AG09309 (cell line): ENCODE data around the gene VPS8.

Experiments
- DNase-seq: peaks from one replicate; pipeline ENCODE4 v3.0.0-alpha.2; 2010; ENCODE audit warnings: low read depth
- H3K4me3 ChIP-seq: 2 replicates; pipeline ENCODE4 v1.5.1; 2011; ENCODE audit warnings: mild to moderate bottlenecking, low read depth, low read length, moderate library complexity; ENCODE audit not compliant: control insufficient read depth
- CTCF ChIP-seq: IDR thresholded peaks from 2 replicates; pipeline ENCODE4 v1.5.1; 2011; ENCODE audit warnings: mild to moderate bottlenecking, low read depth, low read length, inconsistent platforms; ENCODE audit not compliant: insufficient read depth, control insufficient read depth; ENCODE audit errors: missing control alignments

Gene VPS8

GRCh38 chr3:184907681-184908649, 96.0 kb downstream of the VPS8 start:
- DNase-seq, result no peak
- H3K4me3 ChIP-seq, result no peak overlapping the region
- TF ChIP-seq CTCF, result no peak

- no peak overlapping the region for H3K4me3 ChIP-seq
- DNase-seq, result no peak
- TF ChIP-seq CTCF, result no peak
Observed at GRCh38 chr3:184908859-184909258, 96.9 kb downstream of the VPS8 start.

- TF ChIP-seq CTCF, result no peak
- H3K4me3 ChIP-seq, result no peak overlapping the region
- DNase-seq, result no peak
Observed at GRCh38 chr3:184910664-184911063, 98.7 kb downstream of the VPS8 start.

GRCh38 chr3:184911570-184911969, 99.6 kb downstream of the VPS8 start:
- DNase-seq, result no peak
- H3K4me3 ChIP-seq, result no peak overlapping the region
- no peak for TF ChIP-seq CTCF

GRCh38 chr3:184912163-184912562, 100.2 kb downstream of the VPS8 start:
- no peak for TF ChIP-seq CTCF
- no peak overlapping the region for H3K4me3 ChIP-seq
- no peak for DNase-seq

- no peak overlapping the region for H3K4me3 ChIP-seq
- TF ChIP-seq CTCF, result no peak
- no peak for DNase-seq
Observed at GRCh38 chr3:184914628-184915027, 102.7 kb downstream of the VPS8 start.
